ENCODE data around the gene ISYNA1. TPM values are rescaled to one million over a fixed set of nuclear protein-coding genes. Genes with fewer than 3 reads are reported as not detected.

ISYNA1 gene
- total and polyA plus RNA-seq, 10 of the 15 experiments (the other 5 are each of a cell fraction or from before 2014, with no cell fraction given): 1.9 to 37.0 (median 9.1) TPM

GRCh38 chr19:18393836-18394235 lies 44.1 kb downstream of the ISYNA1 start:
- no TSS peak for BruUV-seq (replicated peaks)
- intact Hi-C loops (cut with micrococcal nuclease; ENCODE audit: unreplicated experiment): no loop called here
- ChIA-PET POLR2A (interaction anchor here (0.8 kb wide), 2 partner anchors 52 to 89 kb away, joined by 3 to 4 read pairs; no protein-coding TSS in a partner anchor), SMC1A (ENCODE audit: uncharacterized antibody, unreplicated experiment) (interaction anchor here (2.2 kb wide), 1 partner anchor 20 kb away, joined by 6 read pairs; no protein-coding TSS in a partner anchor), RAD21 (ENCODE audit: unreplicated experiment) (no interaction called here), CTCF (interaction anchor here (1.2 to 9.4 kb wide), 3 partner anchors 15 to 281 kb away, joined by 3 to 144 read pairs (median 49); no protein-coding TSS in a partner anchor)
- ATAC-seq (peak; percentile 41), FAIRE-seq (no peak), DNase-seq (ENCODE audit: low read depth, low spot score) (no peak)
- Histone ChIP-seq H3K79me2 (ENCODE audit: control insufficient read depth, insufficient read depth, low read length) (no peaks in the 10 kb centered on the region), H4K20me1 (ENCODE audit: control insufficient read depth, insufficient read depth) (no peaks in the 10 kb centered on the region), H3K9me3 (replicated peaks; ENCODE audit: control insufficient read depth, insufficient read depth, low read length) (no peaks in the 10 kb centered on the region; the same call in 2 of the 3 replicates), H2AFZ (ENCODE audit: control insufficient read depth, low read depth, low read length) (no peak overlapping the region), H3K27me3 (replicated peaks in 1 of 2; ENCODE audit: control insufficient read depth in 2 of 2, insufficient read depth in 2 of 2, low read length in 1 of 2) (no peaks in the 10 kb centered on the region), H3K4me3 (no peak overlapping the region), H3K9ac (ENCODE audit: control insufficient read depth, insufficient read depth, low read length) (no peak overlapping the region), H3K36me3 (ENCODE audit: control insufficient read depth in 2 of 2, insufficient read depth in 2 of 2, low read length in 1 of 2) (no peaks in the 10 kb centered on the region), H3K4me1 (ENCODE audit: control insufficient read depth, insufficient read depth, low read length) (peaks cover 27% of the 10 kb centered on the region), H3K27ac (ENCODE audit: control insufficient read depth, insufficient read depth) (no peak overlapping the region), H3K4me2 (ENCODE audit: control insufficient read depth, insufficient read depth) (peak overlapping the region; percentile 38; the same call in 1 of the 2 replicates)
- in situ Hi-C loops (cut with MboI): no loop called here
- 50% methylated on average over 7 of the region's 7 CpGs for WGBS (ENCODE audit: insufficient coverage, insufficient replicate concordance, low lambda C conversion rate, missing lambda C conversion rate)
- TF ChIP-seq ZNF687 (IDR thresholded peaks at IDR 0.05): 0 out of 2 replicates have a peak, but pooled peaks have one; percentile 23
- no peak for TF ChIP-seq LARP7 (IDR thresholded peaks at IDR 0.05)
- TF ChIP-seq USF1 (IDR thresholded peaks at IDR 0.05; ENCODE audit: borderline replicate concordance, extremely low read length, insufficient read depth, low read depth, low read length): no peak
- no peak for TF ChIP-seq EZH2 (IDR thresholded peaks at IDR 0.05; ENCODE audit: borderline replicate concordance, control insufficient read depth, low read depth, low read length)
- TF ChIP-seq CHD4 (IDR thresholded peaks at IDR 0.05): no peak
- TF ChIP-seq SPI1 (IDR thresholded peaks at IDR 0.05; ENCODE audit: borderline replicate concordance, insufficient read depth, low read depth, low read length): peak; percentile 38; the same call in 1 of the 2 replicates
- peak; percentile 87; the same call in 1 of the 3 replicates for TF ChIP-seq POU2F2 (IDR thresholded peaks at IDR 0.05; ENCODE audit: borderline replicate concordance, low read depth, low read length)
- TF ChIP-seq ATF7 (IDR thresholded peaks at IDR 0.05; ENCODE audit: low read depth): no peak
- no peak for TF ChIP-seq MXI1 (IDR thresholded peaks at IDR 0.05; ENCODE audit: low read depth, low read length)
- no peak for TF ChIP-seq NR2C1 (IDR thresholded peaks at IDR 0.05)
- no peak for TF ChIP-seq BHLHE40 (IDR thresholded peaks at IDR 0.05; ENCODE audit: borderline replicate concordance in 1 of 2, low read depth in 2 of 2, low read length in 1 of 2)
- TF ChIP-seq KLF5 (IDR thresholded peaks at IDR 0.05; ENCODE audit: partially characterized antibody): no peak
- TF ChIP-seq RCOR1 (conservative IDR thresholded peaks at IDR 0.05; ENCODE audit: low read depth, low read length): no peak
- TF ChIP-seq JUND (IDR thresholded peaks at IDR 0.05; ENCODE audit: low read depth, low read length): no peak
- TF ChIP-seq SMAD5 (IDR thresholded peaks at IDR 0.05; ENCODE audit: low read depth): no peak
- TF ChIP-seq CEBPB (IDR thresholded peaks at IDR 0.05; ENCODE audit: borderline replicate concordance in 1 of 2, low read depth in 2 of 2, low read length in 2 of 2): no peak
- TF ChIP-seq PKNOX1 (IDR thresholded peaks at IDR 0.05): no peak
- TF ChIP-seq MYB (IDR thresholded peaks at IDR 0.05; ENCODE audit: borderline replicate concordance, low read depth, low read length): no peak
- TF ChIP-seq BCL11A (IDR thresholded peaks at IDR 0.05; ENCODE audit: low read depth, low read length): no peak
